ENCODE measurements around the gene MYH9.

Gene MYH9

DNA sequence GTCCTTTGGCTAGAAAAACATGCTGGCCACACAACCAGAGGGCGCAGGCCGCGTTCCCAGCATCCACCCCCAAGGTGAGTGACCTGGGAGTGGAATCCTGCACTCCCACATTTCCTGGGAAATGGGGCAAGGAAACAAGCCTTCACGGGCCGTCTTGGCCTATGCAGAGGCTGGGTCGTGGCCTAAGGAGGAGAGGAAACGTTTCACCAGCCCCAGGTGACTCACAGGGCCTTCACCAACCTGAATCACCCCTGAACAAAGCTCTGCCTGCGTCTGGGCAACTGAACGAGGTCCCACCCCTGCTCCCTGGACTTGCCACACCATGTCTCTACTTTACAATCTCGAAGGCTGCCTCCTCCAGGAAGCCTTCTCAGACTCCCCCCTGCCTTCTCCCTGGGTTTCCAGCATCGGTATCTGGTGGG, 13.2 kb downstream of the MYH9 start:
- no peak overlapping the region for H3K4me3 ChIP-seq (ENCODE audit: low read depth, low read length)
- TF ChIP-seq, protein P1, sequence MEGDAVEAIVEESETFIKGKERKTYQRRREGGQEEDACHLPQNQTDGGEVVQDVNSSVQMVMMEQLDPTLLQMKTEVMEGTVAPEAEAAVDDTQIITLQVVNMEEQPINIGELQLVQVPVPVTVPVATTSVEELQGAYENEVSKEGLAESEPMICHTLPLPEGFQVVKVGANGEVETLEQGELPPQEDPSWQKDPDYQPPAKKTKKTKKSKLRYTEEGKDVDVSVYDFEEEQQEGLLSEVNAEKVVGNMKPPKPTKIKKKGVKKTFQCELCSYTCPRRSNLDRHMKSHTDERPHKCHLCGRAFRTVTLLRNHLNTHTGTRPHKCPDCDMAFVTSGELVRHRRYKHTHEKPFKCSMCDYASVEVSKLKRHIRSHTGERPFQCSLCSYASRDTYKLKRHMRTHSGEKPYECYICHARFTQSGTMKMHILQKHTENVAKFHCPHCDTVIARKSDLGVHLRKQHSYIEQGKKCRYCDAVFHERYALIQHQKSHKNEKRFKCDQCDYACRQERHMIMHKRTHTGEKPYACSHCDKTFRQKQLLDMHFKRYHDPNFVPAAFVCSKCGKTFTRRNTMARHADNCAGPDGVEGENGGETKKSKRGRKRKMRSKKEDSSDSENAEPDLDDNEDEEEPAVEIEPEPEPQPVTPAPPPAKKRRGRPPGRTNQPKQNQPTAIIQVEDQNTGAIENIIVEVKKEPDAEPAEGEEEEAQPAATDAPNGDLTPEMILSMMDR (IDR thresholded peaks at IDR 0.05; ENCODE audit: insufficient read depth, low read depth, low read length, missing control alignments), result no peak
- no peak for DNase-seq (ENCODE audit: low read depth)

DNA sequence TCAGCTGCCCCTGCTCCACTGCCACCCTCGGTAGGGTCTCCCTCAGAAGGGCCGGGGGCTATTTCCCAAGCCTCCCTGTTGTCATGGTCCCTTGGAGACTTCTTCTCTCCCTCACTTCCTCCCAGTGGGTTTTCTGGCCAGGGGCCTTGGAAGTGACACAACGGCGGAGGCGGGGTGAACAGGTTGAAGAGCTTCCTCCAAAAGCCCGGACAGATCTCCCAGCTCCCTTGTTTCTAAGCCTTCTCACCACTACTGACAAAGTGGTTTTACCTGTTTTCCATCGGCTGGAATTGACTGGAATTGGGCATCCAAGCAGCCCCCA, 14.5 kb downstream of the MYH9 start:
- TF ChIP-seq, protein P1 (IDR thresholded peaks at IDR 0.05; ENCODE audit: insufficient read depth, low read depth, low read length, missing control alignments), result no peak
- no peak for DNase-seq (ENCODE audit: low read depth)
- no peak overlapping the region for H3K4me3 ChIP-seq (ENCODE audit: low read depth, low read length)

DNA sequence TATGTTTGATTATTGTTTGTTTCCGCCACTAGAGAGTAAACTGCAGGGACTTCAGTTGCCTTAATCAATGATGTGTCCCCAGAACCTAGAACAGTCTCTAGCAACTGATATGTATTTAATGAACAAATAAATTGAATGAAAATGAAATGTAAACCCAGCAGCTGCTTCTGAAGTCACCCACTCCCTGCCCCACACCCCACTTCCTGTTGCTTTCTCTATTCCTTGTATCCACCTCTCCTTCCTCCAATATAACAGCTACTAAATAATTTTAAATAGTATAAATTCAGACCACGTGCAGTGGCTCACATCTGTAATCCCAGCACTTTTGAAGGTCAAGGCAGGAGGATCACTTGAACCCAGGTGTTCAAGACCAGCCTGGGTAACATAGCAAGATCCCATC, 15.8 kb downstream of the MYH9 start:
- DNase-seq (ENCODE audit: low read depth), result no peak
- TF ChIP-seq, protein P1 (IDR thresholded peaks at IDR 0.05; ENCODE audit: insufficient read depth, low read depth, low read length, missing control alignments), result no peak
- H3K4me3 ChIP-seq (ENCODE audit: low read depth, low read length), result no peak overlapping the region

DNA sequence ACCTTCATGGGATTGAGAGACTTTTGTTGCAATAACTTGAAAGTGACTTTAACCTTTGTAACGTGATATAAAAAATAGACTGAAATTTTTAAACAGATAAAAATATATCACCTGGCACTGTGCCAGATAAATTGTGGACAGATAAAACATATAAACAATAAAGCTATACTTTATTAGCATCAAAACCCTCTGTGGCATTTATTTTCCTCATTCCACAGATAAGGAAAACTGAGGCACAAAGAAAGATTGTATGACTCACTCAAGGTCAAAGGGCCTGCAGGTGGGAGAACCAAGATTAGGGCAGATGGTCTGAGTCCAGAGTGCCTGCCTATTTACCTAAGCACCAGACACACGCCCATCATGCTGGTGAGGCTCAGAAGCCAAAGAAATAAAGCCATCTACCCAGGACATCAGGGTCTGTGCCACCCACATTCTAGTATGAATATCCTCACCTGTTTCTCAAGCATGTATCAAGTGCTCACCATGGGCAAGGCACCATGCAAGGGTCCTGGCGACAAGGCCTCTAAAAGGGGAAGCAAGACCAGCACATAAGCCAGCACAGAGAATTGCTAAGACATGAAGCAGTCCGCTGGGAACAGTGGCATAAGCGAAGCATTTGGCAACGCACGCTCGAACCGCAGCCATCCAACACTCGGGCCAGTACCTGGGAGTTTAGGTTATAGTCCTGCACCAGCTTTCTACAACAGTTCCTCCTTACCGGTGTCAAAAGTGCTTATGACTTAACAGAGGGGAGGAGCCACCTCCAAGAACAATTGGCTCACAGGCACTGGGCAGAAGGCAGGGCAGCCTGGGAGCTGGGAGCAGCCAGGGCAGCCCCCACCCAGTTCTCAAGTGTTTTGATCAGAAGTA, 17.6 kb downstream of the MYH9 start:
- no peak for DNase-seq (ENCODE audit: low read depth)
- H3K4me3 ChIP-seq (ENCODE audit: low read depth, low read length), result no peak overlapping the region
- TF ChIP-seq, protein P1 (IDR thresholded peaks at IDR 0.05; ENCODE audit: insufficient read depth, low read depth, low read length, missing control alignments), result no peak

DNA sequence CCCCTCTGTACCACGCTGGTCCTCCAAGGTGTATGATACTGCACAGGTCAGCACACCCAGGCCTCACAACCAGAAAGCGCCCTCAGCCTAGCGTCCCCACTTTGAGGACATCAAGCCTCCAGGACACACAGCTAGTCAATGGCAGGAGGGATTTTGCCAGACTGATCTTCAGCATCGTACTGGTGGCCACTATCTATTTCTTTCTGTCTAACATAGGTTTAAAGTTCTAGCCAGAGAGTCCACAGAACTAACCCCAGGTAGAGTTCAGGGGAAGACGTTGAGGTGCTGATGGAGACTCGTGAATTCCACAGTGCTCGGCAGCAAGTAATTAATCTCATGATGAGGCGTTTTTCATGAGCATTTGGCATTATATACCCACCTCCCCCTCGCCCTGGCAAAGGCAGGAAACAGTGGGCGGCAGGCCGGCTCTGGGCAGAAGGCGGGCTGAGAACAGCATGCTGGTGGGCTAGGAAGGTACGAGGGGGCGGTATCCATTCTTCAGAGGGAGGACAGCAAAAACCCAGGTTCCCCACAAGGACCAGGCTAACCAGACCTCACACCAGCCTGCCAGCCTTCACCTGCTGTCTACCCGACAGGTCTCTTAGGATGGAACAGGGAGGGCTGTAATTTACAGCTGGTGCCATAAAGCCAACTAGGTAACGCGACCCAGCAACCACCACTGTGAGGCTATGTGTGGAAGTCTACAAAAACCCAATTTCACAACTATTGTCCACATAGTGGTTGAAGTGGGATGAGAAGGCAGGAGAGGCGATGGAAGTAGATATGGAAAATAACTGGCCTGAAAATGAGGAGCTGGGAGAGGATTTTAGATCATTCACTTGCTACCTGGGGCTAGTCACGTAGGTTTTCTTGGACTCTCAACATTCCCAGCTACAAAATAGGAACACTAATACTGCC, 18.5 kb downstream of the MYH9 start:
- DNase-seq (ENCODE audit: low read depth), result no peak
- H3K4me3 ChIP-seq (ENCODE audit: low read depth, low read length), result no peak overlapping the region
- TF ChIP-seq, protein P1 (IDR thresholded peaks at IDR 0.05; ENCODE audit: insufficient read depth, low read depth, low read length, missing control alignments), result no peak

DNA sequence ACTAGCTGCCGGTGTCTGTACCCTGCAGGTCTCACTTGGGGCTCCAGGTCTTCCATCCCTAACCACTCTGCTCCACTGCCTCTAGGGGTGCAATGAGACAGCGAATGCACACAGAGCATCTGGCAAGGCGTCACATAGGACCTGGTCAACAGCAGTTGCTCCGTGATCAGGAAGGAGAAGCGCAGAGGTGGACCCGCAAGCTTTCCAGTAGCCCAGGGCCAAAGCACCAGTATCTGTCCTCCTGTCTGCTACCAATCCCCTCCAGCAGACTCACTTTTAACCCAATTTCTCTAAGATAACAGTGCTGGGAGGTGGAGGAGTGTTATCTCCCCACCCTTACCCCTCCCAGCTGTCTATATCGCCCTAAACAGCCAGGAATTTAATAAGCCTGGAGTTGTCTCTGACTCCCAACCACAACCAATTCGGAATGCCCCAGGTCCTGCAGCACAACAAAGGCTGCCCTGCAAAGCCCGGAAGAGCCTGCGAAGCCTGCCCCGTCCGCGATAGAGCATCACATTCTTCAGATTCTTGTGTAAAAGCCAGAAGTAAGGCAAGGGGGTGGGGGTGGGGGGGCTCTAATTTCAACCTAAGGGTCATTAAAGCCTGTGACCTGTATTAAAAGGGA, 19.3 kb downstream of the MYH9 start:
- DNase-seq (ENCODE audit: low read depth), result peak; percentile 43
- H3K4me3 ChIP-seq (ENCODE audit: low read depth, low read length), result no peak overlapping the region
- TF ChIP-seq, protein P1 (IDR thresholded peaks at IDR 0.05; ENCODE audit: insufficient read depth, low read depth, low read length, missing control alignments), result peak; percentile 24

Data from GM12865 (cell line).